Upper lobe of left lung (tissue), 6 donors: ENCODE results near the gene THOC5. TPM values are rescaled to one million over a fixed set of nuclear protein-coding genes. Genes with fewer than 3 reads are reported as not detected.
A peak's percentile ranks its signal among the peaks of the same experiment; 100 is the strongest.
"Not testable (repeated sequence)": the region's sequence is repeated elsewhere in the genome, so short reads cannot be mapped to it uniquely, and the experiment has no call there.

Source experiments
- ATAC-seq, 2 donors: fragments of 200-7000 bp; cut with Tn5 transposase; one replicate each; pipeline ENCODE4 v1.9.1; 2022; ENCODE audit warnings: mild to moderate bottlenecking in 2 of 2, moderate library complexity in 2 of 2; ENCODE audit not compliant: low FRiP score in 2 of 2
- DNase-seq, 2 donors: peaks; one replicate each; pipeline ENCODE4 v3.0.0-alpha.2; 2019 to 2020
- H3K27ac ChIP-seq, 4 donors: fragments of 200-600 bp; sonication (generic); one replicate each; pipeline ENCODE4 v1.5.1; 2016 to 2019
- H3K27me3 ChIP-seq, 4 donors: fragments of 200-600 bp; sonication (generic); one replicate each; pipeline ENCODE4 v1.5.1; 2017 to 2019
- H3K36me3 ChIP-seq, 4 donors: fragments of 200-600 bp; sonication (generic); one replicate each; pipeline ENCODE4 v1.5.1; 2016 to 2019
- H3K4me1 ChIP-seq, 4 donors: fragments of 200-600 bp; sonication (generic); one replicate each; pipeline ENCODE4 v1.5.1; 2018 to 2019
- H3K4me3 ChIP-seq, 4 donors: fragments of 200-600 bp; sonication (generic); one replicate each; pipeline ENCODE4 v1.5.1; 2017 to 2019; ENCODE audit warnings: mild to moderate bottlenecking in 2 of 4, moderate library complexity in 1 of 4
- H3K9me3 ChIP-seq, 4 donors: fragments of 200-600 bp; sonication (generic); one replicate each; pipeline ENCODE4 v1.5.1; 2018 to 2019
- CTCF ChIP-seq, 6 experiments: fragments of 450-650 bp in 4 of 6; fragments of 200-600 bp in 2 of 6; sonication (generic) in 2 of 6; IDR thresholded peaks; one replicate each; pipeline ENCODE4 v1.5.1; 2016 to 2019; ENCODE audit warnings: antibody characterized with exemption in 6 of 6
- EP300 ChIP-seq, 4 donors: sonication (generic); formaldehyde crosslinking; IDR thresholded peaks; one replicate each; pipeline ENCODE4 v1.5.1; 2017; ENCODE audit warnings: antibody characterized with exemption in 4 of 4, control low read depth in 2 of 4
- POLR2A ChIP-seq, 4 donors: fragments of 450-650 bp; IDR thresholded peaks; one replicate each; pipeline ENCODE4 v1.5.1; 2016 to 2017; ENCODE audit warnings: antibody characterized with exemption in 4 of 4, mild to moderate bottlenecking in 2 of 4
- POLR2AphosphoS5 ChIP-seq, 2 donors: sonication (generic); formaldehyde crosslinking; IDR thresholded peaks; one replicate each; pipeline ENCODE4 v1.5.1; 2017; ENCODE audit warnings: antibody characterized with exemption in 2 of 2
- WGBS, 2 donors: methylation state at CpG; one replicate each; pipeline ENCODE4 v1.1.5; 2017 to 2018; 5-methylcytosine and 5-hydroxymethylcytosine counted together
- total RNA-seq, 6 donors: library from RNA; depleted of rRNA in 4 of 6; stranded (reverse); fragments of >200 nt in 4 of 6; gene quantifications; one replicate each; pipeline versions ENCODE4 v1.1.0 to v1.2.1, GENCODE V29; 2016 to 2021
- donor health status: DM: no; HTN: no; CAD: no; lungs with moderate emphysema.
- donor health status: DM: no; HTN: yes; CAD: no; lungs with severe emphysema.

Gene THOC5
- total RNA-seq, 6 donors from 2014 or later, result 30.1 to 126 (median 57.4) TPM

DNA sequence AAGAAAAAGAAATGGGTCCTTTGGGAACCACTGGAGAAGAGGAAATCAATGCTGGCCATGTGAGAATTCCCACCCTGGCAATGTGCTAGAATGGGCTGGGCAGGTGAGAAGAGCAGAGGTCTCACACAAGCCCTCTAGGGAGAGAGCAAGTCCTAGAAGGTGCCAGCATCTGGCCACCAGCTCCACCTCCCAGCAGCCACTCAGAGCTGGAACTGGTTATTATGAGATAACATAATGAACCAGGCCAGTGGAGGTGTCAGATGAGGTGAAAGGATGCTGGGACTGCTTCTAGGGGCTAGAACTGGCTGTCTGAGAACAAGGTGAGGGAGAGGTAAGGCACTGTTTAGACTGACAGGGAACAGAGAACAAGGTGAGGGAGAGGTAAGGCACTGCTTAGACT lies 44.3 kb downstream of the THOC5 start:
- Histone ChIP-seq H3K4me3 (no peak overlapping the region), H3K9me3 (no peaks in the 10 kb centered on the region), H3K27ac (no peak overlapping the region), H3K36me3 (peaks cover 21 to 88% (median 67%) of the 10 kb centered on the region in 4 donors), H3K4me1 (no peaks in the 10 kb centered on the region), H3K27me3 (no peaks in the 10 kb centered on the region)
- TF ChIP-seq EP300 (IDR thresholded peaks at IDR 0.05) (no peak), CTCF (IDR thresholded peaks at IDR 0.05) (no peak), POLR2A (IDR thresholded peaks at IDR 0.05) (no peak), POLR2AphosphoS5 (IDR thresholded peaks at IDR 0.05) (no peak)
- DNase-seq, result no peak
- ATAC-seq, result no peak

DNA sequence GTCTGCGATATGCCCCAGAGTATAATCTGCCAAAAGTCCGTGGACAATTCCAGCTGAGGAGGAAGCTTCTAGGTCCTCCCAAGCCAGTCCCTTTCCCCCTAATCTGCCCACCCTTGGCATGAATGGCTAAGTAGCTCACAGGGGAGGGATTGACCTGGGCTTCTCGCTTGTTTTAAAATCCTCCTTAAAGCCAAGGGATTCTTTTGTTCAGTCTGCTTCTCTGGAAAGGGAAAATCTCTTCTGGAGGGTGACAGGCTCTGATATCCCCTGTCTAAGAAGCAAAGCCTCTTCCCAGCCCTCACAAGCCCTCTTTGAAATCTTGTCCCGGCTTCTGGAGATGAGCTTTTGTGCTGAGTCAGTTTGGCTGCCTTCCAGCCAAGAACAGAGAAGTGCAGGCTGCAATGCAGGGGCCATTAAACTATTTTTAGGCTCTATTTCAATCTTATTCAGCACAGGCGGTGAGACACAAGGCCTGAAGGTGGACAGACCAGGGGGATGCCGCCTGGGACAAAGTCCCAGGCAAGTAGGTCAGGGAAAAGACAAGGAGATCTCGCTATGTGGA lies 49.7 kb downstream of the THOC5 start:
- Histone ChIP-seq H3K27ac (no peak overlapping the region), H3K4me3 (no peak overlapping the region), H3K36me3 (peaks cover 10 to 53% (median 27%) of the 10 kb centered on the region in 4 donors), H3K4me1 (peaks cover 0 to 4% (median 0%) of the 10 kb centered on the region in 4 donors), H3K9me3 (no peaks in the 10 kb centered on the region), H3K27me3 (no peaks in the 10 kb centered on the region)
- ATAC-seq (peak in 1 of 2 donors; percentile 23), DNase-seq (peak in 1 of 2 donors; percentile 23)
- TF ChIP-seq POLR2A (IDR thresholded peaks at IDR 0.05) (no peak), POLR2AphosphoS5 (IDR thresholded peaks at IDR 0.05) (no peak), CTCF (IDR thresholded peaks at IDR 0.05) (no peak), EP300 (IDR thresholded peaks at IDR 0.05) (no peak)
- WGBS, 2 donors, result 63% methylated on average over 7 of the region's 7 CpGs

GRCh38 chr22:29499852-29500251 lies 53.7 kb downstream of the THOC5 start:
- no peak for TF ChIP-seq POLR2A (IDR thresholded peaks at IDR 0.05)
- TF ChIP-seq POLR2AphosphoS5 (IDR thresholded peaks at IDR 0.05), result no peak
- TF ChIP-seq CTCF (IDR thresholded peaks at IDR 0.05), result no peak
- no peak for TF ChIP-seq EP300 (IDR thresholded peaks at IDR 0.05)
- Histone ChIP-seq H3K36me3 (peaks cover 0 to 18% (median 2%) of the 10 kb centered on the region in 4 donors), H3K4me3 (no peak overlapping the region), H3K4me1 (peaks cover 0 to 4% (median 0%) of the 10 kb centered on the region in 4 donors), H3K27me3 (no peaks in the 10 kb centered on the region), H3K27ac (no peak overlapping the region), H3K9me3 (no peaks in the 10 kb centered on the region)
- DNase-seq (no peak), ATAC-seq (no peak)
- 86 to 94% methylated on average over 8 of the region's 8 CpGs for WGBS, 2 donors

- Histone ChIP-seq H3K4me3 (no peak overlapping the region), H3K27me3 (no peaks in the 10 kb centered on the region), H3K27ac (no peak overlapping the region), H3K4me1 (no peaks in the 10 kb centered on the region), H3K36me3 (no peaks in the 10 kb centered on the region), H3K9me3 (no peaks in the 10 kb centered on the region)
- 81 to 100% methylated on average over 1 of the region's 1 CpG for WGBS, 2 donors
- ATAC-seq (no peak), DNase-seq (no peak)
- TF ChIP-seq EP300 (IDR thresholded peaks at IDR 0.05) (no peak), POLR2AphosphoS5 (IDR thresholded peaks at IDR 0.05) (no peak), POLR2A (IDR thresholded peaks at IDR 0.05) (no peak), CTCF (IDR thresholded peaks at IDR 0.05) (no peak)
Measured at GRCh38 chr22:29493636-29494035, 59.9 kb downstream of the THOC5 start.

DNA sequence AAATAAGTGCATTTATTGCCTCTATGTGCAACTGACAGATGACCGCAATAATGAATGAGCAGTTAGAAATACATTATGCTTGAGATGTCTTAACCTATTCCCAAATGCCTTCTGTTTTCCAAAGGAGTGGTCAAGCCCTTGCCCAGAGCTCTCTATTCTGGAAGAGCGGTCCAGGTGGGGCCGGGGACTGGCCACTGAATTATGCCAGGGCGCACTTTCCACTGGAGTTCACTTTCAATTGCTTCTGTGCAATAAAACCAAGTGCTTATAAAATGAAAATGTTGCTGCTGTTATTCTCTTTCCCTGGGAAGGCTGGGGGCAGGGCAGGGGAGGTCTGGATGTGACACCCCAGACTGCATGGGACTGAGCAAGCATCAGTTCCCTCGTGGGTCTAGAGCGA lies 62.5 kb downstream of the THOC5 start:
- no peak for ATAC-seq
- 87 to 94% methylated on average over 5 to 6 of the region's 6 CpGs for WGBS, 2 donors

DNA sequence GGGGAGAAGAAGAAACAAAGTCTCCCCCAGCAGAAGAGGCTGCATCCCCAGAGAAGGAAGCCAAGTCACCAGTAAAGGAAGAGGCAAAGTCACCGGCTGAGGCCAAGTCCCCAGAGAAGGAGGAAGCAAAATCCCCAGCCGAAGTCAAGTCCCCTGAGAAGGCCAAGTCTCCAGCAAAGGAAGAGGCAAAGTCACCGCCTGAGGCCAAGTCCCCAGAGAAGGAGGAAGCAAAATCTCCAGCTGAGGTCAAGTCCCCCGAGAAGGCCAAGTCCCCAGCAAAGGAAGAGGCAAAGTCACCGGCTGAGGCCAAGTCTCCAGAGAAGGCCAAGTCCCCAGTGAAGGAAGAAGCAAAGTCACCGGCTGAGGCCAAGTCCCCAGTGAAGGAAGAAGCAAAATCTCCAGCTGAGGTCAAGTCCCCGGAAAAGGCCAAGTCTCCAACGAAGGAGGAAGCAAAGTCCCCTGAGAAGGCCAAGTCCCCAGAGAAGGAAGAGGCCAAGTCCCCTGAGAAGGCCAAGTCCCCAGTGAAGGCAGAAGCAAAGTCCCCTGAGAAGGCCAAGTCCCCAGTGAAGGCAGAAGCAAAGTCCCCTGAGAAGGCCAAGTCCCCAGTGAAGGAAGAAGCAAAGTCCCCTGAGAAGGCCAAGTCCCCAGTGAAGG lies 64.3 kb downstream of the THOC5 start:
- H3K4me1 ChIP-seq, H3K9me3 ChIP-seq, H3K27ac ChIP-seq, H3K4me3 ChIP-seq, DNase-seq, H3K36me3 ChIP-seq, ATAC-seq, H3K27me3 ChIP-seq: not testable (repeated sequence)
- 68 to 74% methylated on average over 8 of the region's 8 CpGs for WGBS, 2 donors

More for the DNA sequence above, 62.5 kb downstream of the THOC5 start:
- Histone ChIP-seq H3K27me3 (no peaks in the 10 kb centered on the region), H3K4me3 (no peak overlapping the region), H3K9me3 (no peaks in the 10 kb centered on the region), H3K27ac (no peak overlapping the region), H3K4me1 (no peaks in the 10 kb centered on the region), H3K36me3 (no peaks in the 10 kb centered on the region)
- TF ChIP-seq CTCF (IDR thresholded peaks at IDR 0.05) (no peak), POLR2A (IDR thresholded peaks at IDR 0.05) (no peak), EP300 (IDR thresholded peaks at IDR 0.05) (no peak), POLR2AphosphoS5 (IDR thresholded peaks at IDR 0.05) (no peak)
- DNase-seq, result no peak
